GM19025 (cell line): ENCODE results near the gene FAM131B.
"Not testable (repeated sequence)": the region's sequence is repeated elsewhere in the genome, so short reads cannot be mapped to it uniquely, and the experiment has no call there.

Source experiments
- ATAC-seq: cut with Tn5 transposase; IDR thresholded peaks from one replicate; pipeline ENCODE4 v1.9.1; 2021; ENCODE audit warnings: mild to moderate bottlenecking, low read depth, moderate library complexity; ENCODE audit not compliant: unreplicated experiment

Gene FAM131B

GRCh38 chr7:143362131-143363015 is at the start of gene FAM131B:
TSS of gene FAM131B (minus strand) at chr7:143362713. CDS start at chr7:143362603, 110 bp downstream.
- ATAC-seq = peak; percentile 56

DNA sequence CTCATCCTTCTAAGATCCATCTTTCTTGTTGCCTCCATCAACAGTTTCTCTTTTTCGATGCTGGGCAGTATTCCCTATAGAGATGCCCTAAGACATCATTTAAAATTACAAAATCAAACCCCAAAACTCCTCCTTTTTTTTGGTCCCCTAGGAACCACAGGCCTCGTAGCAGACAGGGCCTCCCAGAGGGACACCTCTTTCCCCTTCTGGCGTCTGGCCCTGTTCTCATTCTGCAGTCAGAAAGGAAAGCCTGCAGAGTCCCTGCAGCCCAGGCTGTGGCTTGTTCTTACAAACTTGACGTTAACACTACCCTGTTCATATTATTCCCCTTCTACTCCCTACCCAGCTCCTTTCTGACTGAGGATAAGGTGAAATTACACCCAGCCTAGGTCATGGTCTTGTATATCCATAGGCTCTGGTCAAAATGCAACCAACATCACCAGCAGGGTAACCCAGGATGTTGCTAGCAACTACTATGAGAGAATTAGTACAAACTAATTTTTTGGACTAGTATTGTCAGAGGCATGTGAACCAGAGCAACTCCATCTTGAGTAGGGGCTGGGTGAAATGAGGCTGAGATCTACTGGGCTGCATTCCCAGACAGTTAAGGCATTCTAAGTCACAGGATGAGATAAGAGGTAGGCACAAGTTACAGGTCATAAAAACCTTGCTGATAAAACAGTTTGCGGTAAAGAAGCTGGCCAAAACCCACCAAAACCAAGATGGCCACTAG is 49.6 kb upstream of the FAM131B start:
- ATAC-seq = no peak

DNA sequence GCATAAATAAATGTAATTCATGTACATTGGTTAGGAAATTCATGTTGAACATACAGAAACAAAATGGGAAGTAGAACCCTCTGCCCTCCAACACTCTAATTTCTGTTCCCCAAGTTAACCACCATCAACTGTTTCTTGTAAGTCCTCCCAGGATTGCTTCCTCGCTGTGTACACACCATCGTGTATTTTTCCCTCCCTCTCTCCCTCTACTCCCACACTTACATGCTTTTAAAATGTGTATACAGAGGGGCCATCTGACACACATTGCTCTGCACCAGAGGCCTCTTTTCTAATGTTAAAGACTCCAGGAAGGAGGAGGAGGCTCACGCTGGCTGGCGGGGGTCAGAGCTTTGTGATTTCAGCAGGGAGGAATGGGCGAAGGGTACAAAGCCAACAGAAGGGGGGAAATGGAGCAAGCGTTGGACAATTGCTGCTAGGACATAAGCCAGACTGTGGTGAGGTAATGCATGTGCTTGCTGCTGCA is 48.0 kb upstream of the FAM131B start:
- ATAC-seq = no peak

- ATAC-seq = no peak
Observed at GRCh38 chr7:143408686-143409561, 46.4 kb upstream of the FAM131B start, which contains the start of gene EPHA1. TSS of gene EPHA1 (minus strand) at chr7:143408856. CDS start at chr7:143408805, 51 bp downstream.

- no peak for ATAC-seq
Observed at GRCh38 chr7:143408252-143408685, 45.8 kb upstream of the FAM131B start.

DNA sequence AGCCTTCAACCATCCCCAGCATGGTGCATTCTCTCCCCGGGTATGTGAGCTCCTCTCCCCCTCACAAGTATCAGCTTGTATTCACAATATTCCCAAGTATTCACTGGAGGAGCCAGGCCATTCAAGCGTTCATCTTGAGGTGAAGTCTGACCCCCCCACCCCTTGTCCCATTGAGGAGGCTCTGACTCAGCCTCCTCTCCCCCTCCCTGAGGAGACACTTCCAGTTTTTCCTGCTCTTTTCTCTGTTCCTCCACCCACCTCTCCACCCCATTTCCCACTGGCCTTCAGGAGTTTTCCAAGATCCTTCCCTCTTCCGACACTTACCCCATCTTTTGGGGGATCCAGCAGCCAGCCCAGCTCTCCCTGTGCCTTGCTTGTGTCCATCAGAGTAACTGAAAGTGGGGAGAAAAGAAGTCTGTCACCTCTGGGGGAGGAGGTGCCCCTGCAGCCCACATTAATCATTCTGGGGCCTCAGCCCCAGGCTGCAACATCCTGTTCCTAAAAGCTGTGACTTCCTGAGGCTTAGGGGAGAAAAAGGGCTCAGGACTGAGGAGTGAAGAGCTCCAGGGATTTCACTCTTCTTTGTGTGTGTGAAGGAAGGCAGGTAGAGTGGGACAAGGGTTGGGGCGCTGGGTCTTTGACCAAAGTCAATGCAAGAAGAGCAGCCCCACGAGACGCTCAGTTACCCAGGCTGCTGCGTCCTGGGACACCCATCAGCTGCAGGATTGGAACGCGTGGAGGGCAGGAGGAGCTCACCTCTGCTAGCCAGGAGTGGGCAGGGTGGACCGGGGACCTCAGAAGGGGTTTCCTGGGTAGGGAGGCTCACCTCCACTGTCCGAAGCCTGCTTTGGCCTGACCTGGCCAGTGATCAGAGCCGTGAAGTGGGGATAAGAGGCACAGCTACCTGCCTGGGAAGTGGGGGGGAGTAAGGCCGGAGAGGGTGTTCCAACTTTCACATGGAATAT is 45.1 kb upstream of the FAM131B start:
- no peak for ATAC-seq

- ATAC-seq = no peak
Observed at GRCh38 chr7:143406002-143406357, 43.5 kb upstream of the FAM131B start.

GRCh38 chr7:143405173-143406001 is 42.9 kb upstream of the FAM131B start:
- ATAC-seq = no peak

- ATAC-seq = not testable (repeated sequence)
Observed at GRCh38 chr7:143402233-143402632, 39.7 kb upstream of the FAM131B start.

DNA sequence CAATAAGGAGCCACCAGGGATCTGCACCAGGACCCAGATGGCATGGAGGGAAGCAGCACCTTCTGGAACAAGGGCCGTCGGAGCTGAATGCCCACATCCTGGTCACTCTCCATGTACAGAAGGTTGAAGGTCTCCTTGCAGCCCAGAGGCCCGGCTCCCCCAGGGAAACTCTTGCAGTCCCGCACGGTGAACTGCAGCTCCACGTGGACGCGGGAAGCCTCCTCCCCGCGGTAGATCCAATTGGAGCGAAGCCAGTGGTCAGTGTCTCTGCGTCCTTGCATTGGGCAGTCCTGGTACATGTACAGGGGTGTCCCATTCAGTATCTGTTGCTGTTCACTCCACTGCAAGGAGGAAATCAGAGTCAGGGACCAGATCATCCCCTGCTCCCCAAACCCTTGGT is 38.8 kb upstream of the FAM131B start:
- no peak for ATAC-seq

DNA sequence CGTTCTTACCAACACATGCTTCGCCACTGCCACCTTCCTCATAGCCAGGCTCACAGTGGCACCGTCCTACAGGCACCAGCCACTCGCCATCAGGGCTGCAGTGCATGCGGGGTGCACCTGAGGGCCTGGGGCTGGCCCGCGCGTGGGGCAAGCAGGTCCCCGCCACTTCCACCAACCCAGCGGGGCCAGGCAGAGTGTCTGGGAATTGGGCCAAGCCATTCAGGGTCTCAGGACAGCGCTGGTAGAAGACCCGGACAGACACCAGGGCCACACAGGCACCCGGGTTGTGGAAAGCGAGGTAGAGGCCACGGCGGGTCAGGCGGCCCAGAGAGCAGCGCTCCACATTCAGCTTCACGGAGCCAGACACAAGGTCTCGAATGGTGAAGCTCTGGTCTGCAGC is 37.1 kb upstream of the FAM131B start:
- no peak for ATAC-seq

GRCh38 chr7:143399151-143399550 is 36.6 kb upstream of the FAM131B start:
- ATAC-seq = no peak

DNA sequence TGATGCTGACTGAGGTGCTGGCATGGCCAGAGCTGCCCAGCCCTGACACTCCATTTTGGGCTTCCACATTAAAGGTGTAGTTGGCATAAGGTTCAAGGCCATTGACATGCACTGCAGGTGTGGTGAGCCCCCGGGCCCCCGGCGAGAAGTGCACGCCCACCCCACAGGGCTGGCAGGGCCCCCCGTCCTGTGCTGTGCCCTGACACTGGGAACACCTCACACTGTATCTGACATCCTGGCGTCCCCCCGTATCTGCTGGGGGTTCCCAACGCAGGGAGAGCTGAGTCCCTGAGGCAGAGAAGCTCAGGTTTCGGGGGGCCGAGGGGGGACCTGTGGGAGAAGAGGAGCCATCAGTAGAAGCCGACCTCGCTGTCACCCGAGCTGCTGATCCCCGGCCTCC is 36.1 kb upstream of the FAM131B start:
- ATAC-seq = no peak

DNA sequence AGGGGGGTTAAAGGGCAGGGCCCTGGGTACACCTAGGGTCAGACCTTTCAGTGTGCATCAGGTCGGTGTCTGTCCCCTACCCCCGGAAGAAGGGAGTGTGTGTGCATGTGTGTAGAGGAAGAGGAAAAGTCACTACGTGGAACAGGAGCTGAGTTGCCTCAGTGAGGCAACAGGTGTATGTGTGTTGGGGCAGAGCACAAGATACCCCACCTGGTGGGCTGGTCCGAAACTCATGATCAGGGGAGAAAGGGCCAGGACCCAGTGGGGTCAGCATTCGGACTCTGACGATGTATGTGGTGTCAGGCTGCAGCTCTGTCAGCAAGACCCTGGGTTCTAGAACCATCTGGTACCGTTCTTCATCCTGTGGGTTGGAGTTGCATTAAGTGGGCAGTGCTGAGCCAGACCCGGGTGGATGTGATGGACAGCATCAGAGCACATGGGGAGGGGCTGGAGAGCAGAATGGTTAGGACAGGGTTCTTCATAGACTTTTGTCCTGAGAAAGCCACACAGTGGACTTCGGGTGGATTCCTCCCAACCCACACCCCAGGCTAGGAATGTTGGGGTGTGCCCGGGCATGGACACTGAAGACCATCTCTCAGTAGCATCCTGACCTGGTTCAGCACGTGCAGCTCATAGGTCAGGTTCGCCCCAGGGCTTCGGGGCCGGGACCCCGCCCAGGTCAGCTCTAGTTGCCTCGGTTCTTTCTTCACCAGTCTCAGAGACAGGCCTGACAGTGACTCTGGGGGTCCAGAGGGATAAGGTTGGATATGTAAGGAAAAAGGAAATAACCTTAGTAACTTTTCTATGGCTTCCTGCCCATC is 35.4 kb upstream of the FAM131B start:
- no peak for ATAC-seq

DNA sequence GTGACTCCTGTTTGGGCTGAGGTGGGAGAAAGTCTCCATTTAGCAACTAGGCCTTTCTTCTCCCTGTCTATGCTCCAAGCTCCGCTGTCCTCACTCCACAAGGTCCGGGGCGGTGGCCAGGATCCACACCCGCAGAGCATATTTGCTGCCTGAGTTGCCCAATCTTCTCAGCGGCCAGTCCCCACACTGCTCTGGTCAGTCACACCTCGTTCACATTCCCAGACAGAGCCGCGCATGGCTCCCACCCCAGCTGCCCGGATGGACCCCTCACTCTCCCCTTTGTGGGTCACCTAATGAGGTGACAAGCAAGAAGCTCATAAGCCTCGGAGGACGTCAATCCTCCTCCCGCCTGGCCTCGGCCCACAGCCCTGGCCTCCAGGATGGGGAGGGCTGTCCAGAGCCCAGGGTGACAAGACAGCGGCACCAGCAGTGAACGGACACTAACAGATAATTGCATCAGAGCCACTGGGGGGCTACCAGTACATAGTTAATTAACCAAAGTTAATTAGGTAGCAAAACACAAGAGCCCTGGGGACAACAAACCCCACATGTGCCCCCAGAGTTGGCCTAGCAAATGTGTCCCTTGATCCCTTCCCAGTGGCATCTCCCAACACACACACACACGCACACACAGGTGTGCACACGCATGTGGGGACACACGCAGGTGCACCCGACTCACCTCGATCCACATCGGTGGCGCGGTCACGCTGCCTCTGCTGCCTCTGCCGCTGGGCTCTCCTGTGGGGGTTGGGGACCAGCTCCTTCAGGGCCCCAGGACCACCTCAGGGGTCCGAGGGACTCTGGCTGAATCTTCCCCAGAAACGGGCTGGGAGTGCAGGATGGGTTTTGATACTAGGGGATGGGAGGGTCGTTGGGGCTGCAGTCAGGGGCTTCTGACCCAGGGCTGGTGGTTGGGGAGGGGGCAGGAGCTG is 34.4 kb upstream of the FAM131B start:
- no peak for ATAC-seq

DNA sequence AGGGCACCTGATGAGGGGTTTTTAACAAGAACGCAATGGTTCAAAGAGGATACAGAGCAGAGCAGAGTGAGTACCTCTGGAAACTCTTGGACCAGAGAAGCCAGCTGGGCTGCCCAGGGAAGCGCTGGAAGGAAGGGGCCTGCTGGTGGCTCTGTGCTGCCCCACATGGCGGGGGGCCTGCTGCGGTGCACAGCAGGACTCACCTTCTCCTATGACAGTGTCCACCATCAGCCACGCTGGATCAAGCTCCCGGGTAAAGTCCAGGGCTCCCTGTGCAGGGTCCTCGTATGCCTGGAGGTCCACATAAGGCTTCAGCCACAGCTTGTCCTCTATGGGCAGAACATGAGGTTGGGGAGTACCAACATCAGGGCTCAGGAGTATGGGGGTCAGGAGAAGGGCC is 33.7 kb upstream of the FAM131B start:
- no peak for ATAC-seq
